Measurements from ENCODE around the gene C1QL1.
"Not testable (repeated sequence)": the region's sequence is repeated elsewhere in the genome, so short reads cannot be mapped to it uniquely, and the experiment has no call there.

The C1QL1 gene

GRCh38 chr17:44960691-44961090 is 7.4 kb downstream of the C1QL1 start:
- DNase-seq (ENCODE audit: low spot score) = no peak

- no peak for DNase-seq (ENCODE audit: low spot score)
Measured at GRCh38 chr17:44959821-44960531, 8.1 kb downstream of the C1QL1 start.

- no peak for DNase-seq (ENCODE audit: low spot score)
Measured at GRCh38 chr17:44956998-44957981, 10.8 kb downstream of the C1QL1 start.

GRCh38 chr17:44955674-44956425 is 12.3 kb downstream of the C1QL1 start:
- DNase-seq (ENCODE audit: low spot score) = no peak

- no peak for DNase-seq (ENCODE audit: low spot score)
Measured at GRCh38 chr17:44952946-44953475, 15.1 kb downstream of the C1QL1 start.

GRCh38 chr17:44948315-44948795 is 19.7 kb downstream of the C1QL1 start:
- DNase-seq (ENCODE audit: low spot score) = no peak

GRCh38 chr17:44947461-44948314 is 20.4 kb downstream of the C1QL1 start, which contains the start of gene KIF18B:
Gene KIF18B (minus strand): TSS chr17:44947773. CDS start chr17:44936344, 11,429 bp downstream.
- peak; percentile 94 for DNase-seq (ENCODE audit: low spot score)

- not testable (repeated sequence) for DNase-seq (ENCODE audit: low spot score)
Measured at GRCh38 chr17:44945652-44946051, 22.5 kb downstream of the C1QL1 start.

- DNase-seq (ENCODE audit: low spot score) = no peak
Measured at GRCh38 chr17:44942456-44942855, 25.6 kb downstream of the C1QL1 start.

- DNase-seq (ENCODE audit: low spot score) = no peak
Measured at GRCh38 chr17:44941712-44942331, 26.3 kb downstream of the C1QL1 start.

GRCh38 chr17:44940768-44941167 is 27.3 kb downstream of the C1QL1 start:
- no peak for DNase-seq (ENCODE audit: low spot score)

GRCh38 chr17:44940317-44940716 is 27.8 kb downstream of the C1QL1 start:
- DNase-seq (ENCODE audit: low spot score) = no peak

GRCh38 chr17:44935116-44935515 is 33.0 kb downstream of the C1QL1 start:
- no peak for DNase-seq (ENCODE audit: low spot score)

GRCh38 chr17:44934745-44935105 is 33.4 kb downstream of the C1QL1 start:
- DNase-seq (ENCODE audit: low spot score) = no peak

- DNase-seq (ENCODE audit: low spot score) = no peak
Measured at GRCh38 chr17:44933824-44934744, 34.0 kb downstream of the C1QL1 start.

GRCh38 chr17:44932787-44933097 is 35.4 kb downstream of the C1QL1 start:
- DNase-seq (ENCODE audit: low spot score) = no peak

- DNase-seq (ENCODE audit: low spot score) = no peak
Measured at GRCh38 chr17:44932096-44932786, 35.9 kb downstream of the C1QL1 start.

GRCh38 chr17:44931376-44931775 is 36.7 kb downstream of the C1QL1 start:
- no peak for DNase-seq (ENCODE audit: low spot score)

- no peak for DNase-seq (ENCODE audit: low spot score)
Measured at GRCh38 chr17:44930667-44931066, 37.4 kb downstream of the C1QL1 start.

Data from hematopoietic multipotent progenitor cell treated with erythropoietin and hydrocortisone succinate and interleukin-3 and kit ligand, for 15 days (in vitro differentiated cells).